Smooth muscle cell (in vitro differentiated cells): ENCODE results near the gene LATS2. TPM values are rescaled to one million over a fixed set of nuclear protein-coding genes. Genes with fewer than 3 reads are reported as not detected.

Experiments used
- DNase-seq: peaks from one replicate; lab custom pipeline; 2025; ENCODE audit not compliant: unreplicated experiment; lab: John Stamatoyannopoulos, UW
- H2AFZ ChIP-seq: fragments of 200-600 bp; sonication (generic); 2 replicates; pipeline ENCODE4 v1.6.0; 2016; ENCODE audit warnings: antibody characterized with exemption, low read depth, mild to moderate bottlenecking
- H3F3A ChIP-seq: fragments of 200-600 bp; sonication (generic); 2 replicates; pipeline ENCODE4 v1.6.0; 2017; ENCODE audit warnings: antibody characterized with exemption, low read depth
- H3K27ac ChIP-seq: fragments of 200-600 bp; sonication (generic); 2 replicates; pipeline ENCODE4 v1.5.1; 2016; ENCODE audit warnings: low read depth, mild to moderate bottlenecking
- H3K27me3 ChIP-seq: fragments of 200-600 bp; sonication (generic); 2 replicates; pipeline ENCODE4 v1.6.1; 2016; ENCODE audit warnings: low read depth, mild to moderate bottlenecking
- H3K36me3 ChIP-seq: fragments of 200-600 bp; sonication (generic); 2 replicates; pipeline ENCODE4 v1.5.1; 2016; ENCODE audit warnings: low read depth
- H3K4me1 ChIP-seq: fragments of 200-600 bp; sonication (generic); 2 replicates; pipeline ENCODE4 v1.5.1; 2016; ENCODE audit warnings: low read depth
- H3K4me2 ChIP-seq: fragments of 200-600 bp; sonication (generic); 2 replicates; pipeline ENCODE4 v1.6.0; 2016; ENCODE audit warnings: mild to moderate bottlenecking
- H3K4me3 ChIP-seq: fragments of 200-600 bp; sonication (generic); 2 replicates; pipeline ENCODE4 v1.5.1; 2016; ENCODE audit warnings: mild to moderate bottlenecking
- H3K79me2 ChIP-seq: fragments of 200-600 bp; sonication (generic); 2 replicates; pipeline ENCODE4 v1.6.0; 2016; ENCODE audit warnings: low read depth, mild to moderate bottlenecking
- H3K9ac ChIP-seq: fragments of 200-600 bp; sonication (generic); 2 replicates; pipeline ENCODE4 v1.6.0; 2016; ENCODE audit warnings: low read depth
- H3K9me3 ChIP-seq: fragments of 200-600 bp; sonication (generic); replicated peaks from 2 replicates; pipeline ENCODE4 v1.5.1; 2016; ENCODE audit warnings: low read depth
- H4K20me1 ChIP-seq: fragments of 200-600 bp; sonication (generic); 2 replicates; pipeline ENCODE4 v1.6.0; 2016; ENCODE audit warnings: low read depth
- CTCF ChIP-seq: fragments of 200-600 bp; sonication (generic); IDR thresholded peaks from 2 replicates; pipeline ENCODE4 v1.5.1; 2017; ENCODE audit warnings: borderline replicate concordance, mild to moderate bottlenecking, antibody characterized with exemption; ENCODE audit not compliant: insufficient read depth, poor library complexity, severe bottlenecking
- WGBS: methylation state at CpG from one replicate; pipeline ENCODE4 v1.1.7; 2016; ENCODE audit warnings: low lambda C conversion rate; 5-methylcytosine and 5-hydroxymethylcytosine counted together
- polyA plus RNA-seq: library from polyadenylated mRNA; unstranded; fragments of >200 nt; fragmentation: Nextera tagmentation; extraction: Ambion mirVana; gene quantifications from 2 replicates; pipeline ENCODE4 v1.2.1, GENCODE V29; 2016
- total RNA-seq: library from RNA; depleted of rRNA; stranded (reverse); fragments of >200 nt; gene quantifications from 2 replicates; pipeline ENCODE4 v1.2.3, GENCODE V29; 2014

Gene LATS2
- total and polyA plus RNA-seq, 2 experiments from 2014 or later, result 6.9 to 20.8 TPM

- Histone ChIP-seq H3F3A (peaks cover 9% of the 10 kb centered on the region), H3K9ac (no peak overlapping the region), H3K36me3 (no peaks in the 10 kb centered on the region), H3K4me3 (no peak overlapping the region), H3K27me3 (no peaks in the 10 kb centered on the region), H3K9me3 (no peaks in the 10 kb centered on the region), H3K27ac (peak overlapping the region; percentile 93), H3K4me2 (no peak overlapping the region), H3K79me2 (peaks cover 86% of the 10 kb centered on the region), H2AFZ (no peak overlapping the region), H3K4me1 (peaks cover 15% of the 10 kb centered on the region), H4K20me1 (peaks cover 100% of the 10 kb centered on the region)
- WGBS, result 96% methylated on average over 5 of the region's 5 CpGs
- DNase-seq, result no peak
- TF ChIP-seq CTCF, result no peak
Observed at GRCh38 chr13:21012841-21013681, 48.3 kb downstream of the LATS2 start.

DNA sequence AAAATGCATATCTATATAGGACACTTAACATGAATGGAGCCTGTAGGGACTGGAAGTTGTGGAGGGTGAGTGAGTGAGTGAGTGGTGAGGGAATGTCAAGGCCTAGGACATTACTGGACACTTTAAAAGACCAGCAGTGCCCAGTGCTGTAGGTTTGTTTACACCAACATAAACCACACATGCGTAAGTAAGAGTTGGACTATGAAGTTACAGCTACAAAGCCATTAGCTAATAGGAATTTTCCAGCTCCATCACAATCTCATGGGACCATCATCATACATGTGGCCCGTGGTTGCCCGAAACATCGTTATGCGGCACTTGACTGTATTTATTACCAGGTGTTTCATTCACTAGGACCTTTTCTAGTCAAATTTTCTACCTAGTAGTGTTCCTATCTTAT is 49.2 kb downstream of the LATS2 start:
- no peaks in the 10 kb centered on the region for H3K27me3 ChIP-seq
- no peaks in the 10 kb centered on the region for H3K36me3 ChIP-seq
- peaks cover 15% of the 10 kb centered on the region for H3K4me1 ChIP-seq
- no peak for TF ChIP-seq CTCF
- H3F3A ChIP-seq, result peaks cover 9% of the 10 kb centered on the region
- peak overlapping the region; percentile 8 for H3K27ac ChIP-seq
- peaks cover 97% of the 10 kb centered on the region for H4K20me1 ChIP-seq
- 41% methylated on average over 5 of the region's 5 CpGs for WGBS
- H3K4me3 ChIP-seq, result no peak overlapping the region
- no peaks in the 10 kb centered on the region for H3K9me3 ChIP-seq
- DNase-seq, result no peak
- no peak overlapping the region for H3K9ac ChIP-seq
- H3K4me2 ChIP-seq, result no peak overlapping the region
- peaks cover 91% of the 10 kb centered on the region for H3K79me2 ChIP-seq
- H2AFZ ChIP-seq, result no peak overlapping the region

DNA sequence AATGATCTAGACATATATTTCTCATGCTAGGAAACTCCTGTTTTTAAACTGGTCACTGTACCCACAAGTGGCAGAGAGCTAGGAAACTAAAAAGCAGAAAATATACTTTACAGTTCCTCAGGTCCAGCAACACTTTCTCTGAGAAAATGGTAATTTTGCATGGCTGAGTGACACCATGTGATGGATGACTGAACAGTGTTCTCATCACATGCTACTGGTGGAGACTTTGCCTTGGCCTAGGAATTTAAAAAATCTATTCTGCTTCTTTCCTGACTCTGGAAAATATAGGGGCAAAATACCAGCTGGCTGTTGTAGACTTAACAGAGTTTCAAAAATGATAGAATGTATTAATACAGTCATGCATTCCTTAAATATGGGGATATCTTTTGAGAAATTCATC is 50.0 kb downstream of the LATS2 start:
- Histone ChIP-seq H3K4me2 (no peak overlapping the region), H3F3A (peaks cover under 1% of the 10 kb centered on the region), H3K27me3 (no peaks in the 10 kb centered on the region), H3K36me3 (no peaks in the 10 kb centered on the region), H3K27ac (no peak overlapping the region), H3K79me2 (peaks cover 95% of the 10 kb centered on the region), H4K20me1 (peaks cover 97% of the 10 kb centered on the region), H3K9ac (no peak overlapping the region), H2AFZ (no peak overlapping the region), H3K4me1 (peaks cover 18% of the 10 kb centered on the region), H3K4me3 (no peak overlapping the region), H3K9me3 (no peaks in the 10 kb centered on the region)
- DNase-seq, result no peak
- TF ChIP-seq CTCF, result no peak

DNA sequence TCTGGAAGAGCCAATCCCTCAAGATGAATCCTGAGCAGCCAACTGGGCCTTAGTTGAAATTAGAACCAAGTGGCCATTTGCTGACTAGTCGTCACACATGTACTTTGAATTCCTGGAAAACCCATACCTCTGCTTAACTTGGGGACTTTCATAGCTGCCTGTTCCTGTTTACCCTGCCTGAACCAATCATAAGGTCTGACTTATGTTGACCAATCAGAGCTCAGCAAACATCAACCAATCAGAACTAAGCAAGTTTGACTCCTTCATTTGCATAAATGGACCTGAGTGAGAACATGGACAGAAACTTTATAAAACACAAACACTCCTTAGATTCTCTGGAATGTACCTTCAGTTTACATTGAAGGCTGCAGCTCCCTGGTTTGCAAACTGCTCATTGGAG is 50.8 kb downstream of the LATS2 start:
- Histone ChIP-seq H3K36me3 (no peaks in the 10 kb centered on the region), H3K4me1 (peaks cover 18% of the 10 kb centered on the region), H2AFZ (no peak overlapping the region), H3K4me2 (no peak overlapping the region), H3F3A (no peaks in the 10 kb centered on the region), H3K9me3 (no peaks in the 10 kb centered on the region), H3K9ac (no peak overlapping the region), H4K20me1 (peaks cover 97% of the 10 kb centered on the region), H3K27me3 (no peaks in the 10 kb centered on the region), H3K27ac (no peak overlapping the region), H3K4me3 (no peak overlapping the region), H3K79me2 (peaks cover 95% of the 10 kb centered on the region)
- no peak for DNase-seq
- WGBS, result 86% methylated on average over 1 of the region's 1 CpG
- TF ChIP-seq CTCF, result no peak
